Measurements from ENCODE around the gene TMEM53. TPM values are rescaled to one million over a fixed set of nuclear protein-coding genes. Genes with fewer than 3 reads are reported as not detected.

Gene TMEM53
- total RNA-seq, 1 experiment from 2014 or later = 6.2 TPM

- Histone ChIP-seq H4K5ac (ENCODE audit: insufficient read length, low read depth, low read length) (no peak overlapping the region), H2BK120ac (ENCODE audit: low read depth, low read length, poor library complexity, severe bottlenecking) (no peak overlapping the region), H3K4ac (ENCODE audit: low read depth, low read length) (no peak overlapping the region), H3K23ac (ENCODE audit: insufficient read length, low read depth, low read length) (no peak overlapping the region), H3K23me2 (ENCODE audit: insufficient read length, low read depth, low read length, poor library complexity, severe bottlenecking) (no peaks in the 10 kb centered on the region), H3K9me3 (ENCODE audit: control insufficient read depth, low read depth, low read length) (no peaks in the 10 kb centered on the region), H3K79me1 (ENCODE audit: insufficient read depth, low read depth, low read length, poor library complexity, severe bottlenecking) (no peaks in the 10 kb centered on the region), H3K18ac (ENCODE audit: insufficient read length, low read depth, low read length) (no peak overlapping the region), H3K79me2 (ENCODE audit: insufficient read depth, low read length) (no peaks in the 10 kb centered on the region), H3K56ac (ENCODE audit: insufficient read length, low read depth, low read length) (no peak overlapping the region), H2BK20ac (ENCODE audit: low read depth, low read length, poor library complexity, severe bottlenecking) (no peak overlapping the region), H3K14ac (ENCODE audit: insufficient read depth, low read length) (no peak overlapping the region), H2AFZ (ENCODE audit: low read length) (no peak overlapping the region), H2BK5ac (ENCODE audit: insufficient read length, low read length) (no peak overlapping the region), H4K8ac (replicated peaks; ENCODE audit: insufficient read length, low read depth, low read length) (no peak overlapping the region), H4K20me1 (ENCODE audit: control insufficient read depth, insufficient read depth, insufficient read length) (no peaks in the 10 kb centered on the region), H3K4me2 (ENCODE audit: insufficient read depth, insufficient read length, low read length) (no peak overlapping the region), H3K9ac (ENCODE audit: extremely low read depth, insufficient read length, low read length) (no peak overlapping the region), H2AK5ac (ENCODE audit: insufficient read length, low read length) (no peak overlapping the region), H2BK15ac (ENCODE audit: low read depth, low read length) (no peak overlapping the region), H3K27ac (ENCODE audit: insufficient read length, low read depth, low read length) (no peak overlapping the region), H3K4me1 (ENCODE audit: insufficient read depth, low read length) (no peaks in the 10 kb centered on the region), H4K91ac (ENCODE audit: insufficient read length, low read depth, low read length) (no peak overlapping the region), H3T11ph (ENCODE audit: low read length) (no peak overlapping the region), H2BK12ac (ENCODE audit: insufficient read length, low read depth, low read length) (no peak overlapping the region), H3K27me3 (ENCODE audit: insufficient read depth, low read length) (no peaks in the 10 kb centered on the region)
- Mint-ChIP-seq H3K36me3 (ENCODE audit: insufficient read depth in 1 of 3, low read depth in 3 of 3) (peaks cover 0 to 2% (median 0%) of the 10 kb centered on the region in 3 experiments; a peak in 2 of 7 replicates), H3K27ac (no peak overlapping the region), H3K4me3 (no peak overlapping the region), H3K4me1 (peaks cover 0 to 3% of the 10 kb centered on the region in 2 experiments; a peak in 1 of 4 replicates), H3K27me3 (ENCODE audit: low read depth) (peaks cover 12% of the 10 kb centered on the region), H3K9me3 (peaks cover 0 to 3% of the 10 kb centered on the region in 2 experiments; a peak in 1 of 5 replicates)
- WGBS (ENCODE audit: extremely low coverage, insufficient read length, low lambda C conversion rate) = no CpG with 5 or more reads among the region's 3 CpGs
- TF ChIP-seq CTCF (conservative IDR thresholded peaks at IDR 0.05) = no peak
- DNase-seq = no peak
These were observed 69.9 kb downstream of the TMEM53 start for GRCh38 chr1:44604157-44604955.
